Measurements from ENCODE around the gene DCT. TPM values are rescaled to one million over a fixed set of nuclear protein-coding genes. Genes with fewer than 3 reads are reported as not detected.

The DCT gene
- total RNA-seq, 4 donors from 2014 or later, result 0.60 to 1.5 (median 1.0) TPM; not detected in 1

GRCh38 chr13:94431987-94432386 lies 47.5 kb downstream of the DCT start:
- ATAC-seq (ENCODE audit: low FRiP score) (no peak), DNase-seq (ENCODE audit: low spot score) (no peak)
- TF ChIP-seq CTCF (IDR thresholded peaks at IDR 0.05), result no peak

GRCh38 chr13:94431574-94431973 lies 47.9 kb downstream of the DCT start:
- ATAC-seq (ENCODE audit: low FRiP score) (no peak), DNase-seq (ENCODE audit: low spot score) (no peak)
- TF ChIP-seq CTCF (IDR thresholded peaks at IDR 0.05), result no peak

DNA sequence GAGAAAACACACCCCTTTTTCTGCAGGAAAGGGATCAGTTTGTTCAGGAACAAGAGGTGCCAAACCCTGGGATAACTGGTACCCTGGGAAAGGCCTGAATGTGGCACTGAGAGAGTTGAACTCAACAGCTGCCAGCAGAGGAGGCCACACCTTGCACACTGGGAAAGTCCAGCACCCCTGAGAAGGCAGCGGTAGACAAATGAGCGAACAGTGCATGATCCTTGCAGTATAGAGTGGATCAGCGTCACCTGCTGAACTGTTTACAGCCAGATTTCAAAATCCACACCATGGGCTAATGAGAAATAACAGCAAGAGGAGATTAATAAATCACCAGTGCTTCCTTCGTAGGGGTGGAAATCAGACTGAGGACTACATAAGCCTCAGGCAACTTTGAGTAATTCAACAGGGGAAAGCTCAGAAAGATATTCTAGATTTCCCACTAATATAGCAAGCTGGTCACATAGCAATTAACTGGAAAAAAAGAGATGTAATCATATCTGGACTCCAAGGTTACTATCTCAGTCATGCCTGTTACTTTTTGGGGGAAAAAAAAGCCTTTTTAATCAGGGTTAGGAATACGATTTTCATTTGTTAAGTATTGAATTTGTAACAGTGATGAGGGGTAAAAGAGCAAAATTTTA lies 52.0 kb downstream of the DCT start:
- no peak for DNase-seq (ENCODE audit: low spot score)
- TF ChIP-seq CTCF (IDR thresholded peaks at IDR 0.05), result no peak
- ATAC-seq (ENCODE audit: low FRiP score), result no peak

GRCh38 chr13:94419925-94420305 lies 59.6 kb downstream of the DCT start:
- ATAC-seq (ENCODE audit: low FRiP score) (no peak), DNase-seq (ENCODE audit: low spot score) (no peak)
- no peak for TF ChIP-seq CTCF (IDR thresholded peaks at IDR 0.05)

DNA sequence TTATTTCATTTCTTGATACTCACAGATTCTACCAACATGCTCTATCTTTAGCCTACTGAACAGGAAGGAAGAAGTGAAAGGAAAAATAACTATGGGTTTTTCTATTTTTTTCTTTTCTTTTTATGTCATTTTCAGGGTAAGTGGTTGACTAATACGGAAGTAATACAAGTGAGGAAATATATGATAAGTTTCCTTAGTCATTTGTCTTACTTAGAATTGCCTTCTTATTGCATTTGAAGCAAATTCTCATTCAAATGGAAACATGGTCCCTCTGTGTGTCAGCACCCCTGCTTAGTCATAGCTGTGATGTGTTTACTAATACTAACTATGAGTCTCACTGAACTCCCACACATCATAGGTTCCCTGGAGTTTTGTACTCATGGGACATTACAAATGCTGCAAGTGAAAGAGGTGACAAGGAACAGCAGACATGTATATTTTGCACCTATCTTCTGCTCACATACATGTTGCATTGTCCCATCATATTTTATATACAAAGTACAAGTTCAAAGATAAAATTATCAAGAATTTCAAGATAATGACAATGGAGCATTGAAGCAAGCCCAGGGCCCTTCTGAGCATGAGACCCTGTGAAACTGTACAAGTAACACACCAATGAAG lies 60.1 kb downstream of the DCT start:
- no peak for TF ChIP-seq CTCF (IDR thresholded peaks at IDR 0.05)
- DNase-seq (ENCODE audit: low spot score) (no peak), ATAC-seq (ENCODE audit: low FRiP score) (no peak)

GRCh38 chr13:94417294-94417693 lies 62.2 kb downstream of the DCT start:
- ATAC-seq (ENCODE audit: low FRiP score) (no peak), DNase-seq (ENCODE audit: low spot score) (no peak)
- TF ChIP-seq CTCF (IDR thresholded peaks at IDR 0.05), result no peak

DNA sequence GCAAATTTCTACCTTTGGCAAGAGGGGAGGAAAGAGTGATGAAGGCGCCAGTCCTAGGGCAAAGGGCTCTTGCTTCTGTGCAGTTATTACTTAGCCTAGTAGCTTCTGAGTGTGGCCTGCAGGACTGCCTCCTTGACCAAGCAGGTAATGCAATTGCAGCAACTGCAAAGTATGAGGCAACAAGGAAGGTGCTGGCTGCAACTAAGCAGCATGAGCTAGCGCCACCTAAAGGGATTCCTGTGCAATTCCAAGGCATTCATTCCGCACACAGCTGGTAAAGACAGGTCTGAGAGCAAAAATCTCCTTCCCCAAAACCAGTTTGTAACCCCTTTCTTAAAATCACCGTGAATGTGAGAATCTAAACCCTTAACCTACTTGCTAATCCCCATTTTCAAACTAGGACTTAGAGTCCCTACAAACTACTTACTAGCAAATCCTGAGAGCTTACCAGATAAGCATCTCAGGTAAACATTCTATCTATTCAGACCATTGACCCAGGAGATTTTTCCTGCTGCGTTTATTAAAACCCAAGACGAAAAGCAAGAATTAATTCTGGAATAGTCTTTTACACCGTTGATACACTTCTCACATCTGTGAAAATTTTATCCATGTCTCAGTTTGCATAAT lies 62.9 kb downstream of the DCT start:
- no peak for ATAC-seq (ENCODE audit: low FRiP score)
- no peak for TF ChIP-seq CTCF (IDR thresholded peaks at IDR 0.05)
- no peak for DNase-seq (ENCODE audit: low spot score)

Data from omental fat pad (tissue), 4 donors.